Lung (tissue), 12 donors: ENCODE results near the gene TMEM256. TPM values are rescaled to one million over a fixed set of nuclear protein-coding genes. Genes with fewer than 3 reads are reported as not detected.

Experiments
- ATAC-seq: fragments of 200-7000 bp; cut with Tn5 transposase; one replicate; pipeline ENCODE4 v1.9.1; 2020; ENCODE audit warnings: moderate number of reproducible peaks; ENCODE audit not compliant: insufficient read depth, low FRiP score
- DNase-seq, 3 donors: peaks; one replicate each; pipeline ENCODE4 v3.0.0-alpha.2; 2013 to 2017
- H3K27ac ChIP-seq, 2 donors: one replicate each; pipeline ENCODE4 v1.5.1; 2013; ENCODE audit warnings: mild to moderate bottlenecking in 2 of 2, moderate library complexity in 2 of 2, control low read depth in 1 of 2, inconsistent platforms in 1 of 2, low read depth in 1 of 2, low read length in 1 of 2
- H3K27me3 ChIP-seq, 3 donors: one replicate each; pipeline ENCODE4 v1.5.1; 2013; ENCODE audit warnings: low read length in 2 of 3; ENCODE audit not compliant: control insufficient read depth in 3 of 3, insufficient read depth in 3 of 3
- H3K36me3 ChIP-seq, 4 donors: one replicate each; pipeline ENCODE4 v1.5.1; 2013; ENCODE audit warnings: low read length in 4 of 4, mild to moderate bottlenecking in 1 of 4, moderate library complexity in 1 of 4; ENCODE audit not compliant: control insufficient read depth in 4 of 4, insufficient read depth in 4 of 4
- H3K4me1 ChIP-seq, 5 donors: one replicate each; pipeline ENCODE4 v1.5.1; 2013; ENCODE audit warnings: low read length in 5 of 5, mild to moderate bottlenecking in 2 of 5, moderate library complexity in 1 of 5; ENCODE audit not compliant: control insufficient read depth in 5 of 5, insufficient read depth in 5 of 5
- H3K4me3 ChIP-seq: one replicate; pipeline ENCODE4 v1.5.1; 2013; ENCODE audit warnings: mild to moderate bottlenecking, control low read depth, moderate library complexity
- H3K9ac ChIP-seq, 2 donors: one replicate each; pipeline ENCODE4 v1.5.1; 2013; ENCODE audit warnings: low read length in 2 of 2, control low read depth in 1 of 2; ENCODE audit not compliant: insufficient read depth in 1 of 2
- H3K9me3 ChIP-seq, 4 donors: one replicate each; pipeline ENCODE4 v1.5.1; 2013; ENCODE audit warnings: low read length in 3 of 4, mild to moderate bottlenecking in 1 of 4, moderate library complexity in 1 of 4; ENCODE audit not compliant: control insufficient read depth in 4 of 4, insufficient read depth in 3 of 4
- CTCF ChIP-seq: IDR thresholded peaks from 2 replicates; pipeline ENCODE4 v1.5.1; 2012; ENCODE audit warnings: mild to moderate bottlenecking; ENCODE audit errors: control extremely low read depth, extremely low read depth
- WGBS, 2 donors: extraction: QIAGEN DNeasy Blood & Tissue Kit; methylation state at CpG; one replicate each; pipeline ENCODE4 v1.1.7; 2013; 5-methylcytosine and 5-hydroxymethylcytosine counted together
- polyA plus RNA-seq, 2 donors: library from polyadenylated mRNA; stranded (reverse); fragments of 200-250 nt; gene quantifications; one replicate each; pipeline ENCODE4 v1.2.1, GENCODE V29; 2013
- total RNA-seq, 2 donors: library from RNA; depleted of rRNA in 1 of 2; stranded (reverse); fragments of >200 nt in 1 of 2; gene quantifications; one replicate each; pipeline ENCODE4 v1.2.1, GENCODE V29; 2014 to 2021
- donor health status: control.
- donor health status: control.
- donor health status: Bipolar disorder and iron deficiency.
- donor health status: healthy.
- donor health status: DM: yes; HTN: yes; CAD: no.

TMEM256 gene
- total and polyA plus RNA-seq, 4 donors, result 70.2 to 247 (median 75.1) TPM

GRCh38 chr17:7355573-7355972, 48.3 kb downstream of the TMEM256 start:
- 79 to 81% methylated on average over 7 to 8 of the region's 8 CpGs for WGBS, 2 donors
- ATAC-seq (no peak), DNase-seq (no peak)
- Histone ChIP-seq H3K36me3 (no peaks in the 10 kb centered on the region), H3K27me3 (no peaks in the 10 kb centered on the region), H3K27ac (no peak overlapping the region), H3K4me3 (no peak overlapping the region), H3K9me3 (no peaks in the 10 kb centered on the region), H3K4me1 (peaks cover 0 to 27% (median 10%) of the 10 kb centered on the region in 5 donors), H3K9ac (no peak overlapping the region)
- TF ChIP-seq CTCF, result no peak

DNA sequence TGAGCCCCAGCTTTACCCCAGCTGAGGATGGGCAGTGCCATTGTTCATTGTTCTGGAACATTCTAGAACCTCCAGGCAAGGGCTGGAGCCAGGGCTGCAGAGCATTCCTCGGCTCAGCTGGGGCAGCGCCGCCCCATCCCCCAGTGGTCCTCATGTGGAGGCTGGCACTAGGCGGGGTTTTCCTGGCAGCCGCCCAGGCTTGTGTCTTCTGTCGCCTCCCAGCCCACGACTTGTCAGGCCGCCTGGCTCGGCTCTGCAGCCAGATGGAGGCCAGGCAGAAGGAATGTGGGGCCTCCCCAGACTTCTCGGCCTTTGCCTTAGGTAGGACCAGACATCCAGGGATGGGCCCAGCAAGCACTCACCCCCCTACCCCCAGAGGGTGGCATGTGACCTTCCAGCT, 48.8 kb downstream of the TMEM256 start, which contains the start of gene TMEM95:
Gene TMEM95 (plus strand): TSS at position 104 of the 400 bp plus-strand sequence. CDS start 49 bp downstream, at position 153.
- ATAC-seq (no peak), DNase-seq (peak; percentile 71 to 78 (median 72))
- Histone ChIP-seq H3K4me3 (no peak within 1 kb of the TSS), H3K9me3 (no peaks in the 10 kb centered on the region), H3K27me3 (no peaks in the 10 kb centered on the region), H3K9ac (peak within 1 kb of the TSS in 1 of 2 donors; percentile 15), H3K36me3 (no peaks in the 10 kb centered on the region), H3K4me1 (peaks cover 0 to 30% (median 10%) of the 10 kb centered on the region in 5 donors), H3K27ac (no peak within 1 kb of the TSS)
- no peak for TF ChIP-seq CTCF
- 53 to 62% methylated on average over 10 of the region's 10 CpGs for WGBS, 2 donors

GRCh38 chr17:7354262-7354843, 49.5 kb downstream of the TMEM256 start:
- WGBS, 2 donors, result 84 to 91% methylated on average over 9 of the region's 9 CpGs
- H3K9ac ChIP-seq, result peak overlapping the region in 1 of 2 donors; percentile 15
- H3K9me3 ChIP-seq, result no peaks in the 10 kb centered on the region
- H3K36me3 ChIP-seq, result no peaks in the 10 kb centered on the region
- peak in 2 of 3 donors; percentile 38 to 46 for DNase-seq
- H3K4me3 ChIP-seq, result no peak overlapping the region
- H3K4me1 ChIP-seq, result peaks cover 0 to 37% (median 10%) of the 10 kb centered on the region in 5 donors
- no peaks in the 10 kb centered on the region for H3K27me3 ChIP-seq
- H3K27ac ChIP-seq, result no peak overlapping the region
- no peak for ATAC-seq
- TF ChIP-seq CTCF, result no peak

Other genes with a start within 250 kb of the TMEM256 start
Only the 30 nearest of the 39 such genes appear.
- gene DVL2, start 169.6 kb downstream of the TMEM256 start, total RNA-seq, result 10 to 100 TPM; 45.3 to 57.5 TPM
- gene DVL2, start 169.6 kb downstream of the TMEM256 start, polyA plus RNA-seq, result 10 to 100 TPM; 22.2 to 25.1 TPM
- gene PHF23, start 164.6 kb downstream of the TMEM256 start, total RNA-seq, result 10 to 100 TPM; 25.4 to 27.3 TPM
- gene PHF23, start 164.6 kb downstream of the TMEM256 start, polyA plus RNA-seq, result 10 to 100 TPM; 27.2 to 40.5 TPM
- gene GABARAP, start 161.6 kb downstream of the TMEM256 start, total RNA-seq, result 100 to 1,000 TPM; 315 to 496 TPM
- gene GABARAP, start 161.6 kb downstream of the TMEM256 start, polyA plus RNA-seq, result 1,000 to 10,000 TPM in 1 of 2 donors, 100 to 1,000 TPM in 1; 874 to 1,149 TPM
- gene CTDNEP1, start 152.4 kb downstream of the TMEM256 start, total RNA-seq, result 100 to 1,000 TPM in 1 of 2 donors, 10 to 100 TPM in 1; 76.0 to 126 TPM
- 100 to 1,000 TPM in 1 of 2 donors, 10 to 100 TPM in 1; 72.5 to 105 TPM for gene CTDNEP1, start 152.4 kb downstream of the TMEM256 start, polyA plus RNA-seq
- 10 to 100 TPM; 19.8 to 39.3 TPM for gene ELP5, start 151.9 kb downstream of the TMEM256 start, total RNA-seq
- 10 to 100 TPM; 34.0 to 63.2 TPM for gene ELP5, start 151.9 kb downstream of the TMEM256 start, polyA plus RNA-seq
- 100 to 1,000 TPM; 117 to 171 TPM for gene CLDN7, start 141.6 kb downstream of the TMEM256 start, total RNA-seq
- 100 to 1,000 TPM; 119 to 199 TPM for gene CLDN7, start 141.6 kb downstream of the TMEM256 start, polyA plus RNA-seq
- gene SLC2A4, start 122.4 kb downstream of the TMEM256 start, total RNA-seq, result 1 to 10 TPM; 1.2 to 2.0 TPM
- gene SLC2A4, start 122.4 kb downstream of the TMEM256 start, polyA plus RNA-seq, result 1 to 10 TPM; 1.1 to 1.3 TPM
- under 1 TPM; 0.28 to 0.57 TPM for gene YBX2, start 109.5 kb downstream of the TMEM256 start, total RNA-seq
- under 1 TPM; 0.03 to 0.53 TPM for gene YBX2, start 109.5 kb downstream of the TMEM256 start, polyA plus RNA-seq
- 100 to 1,000 TPM; 104 to 516 TPM for gene EIF5A, start 96.5 kb downstream of the TMEM256 start, total RNA-seq
- gene EIF5A, start 96.5 kb downstream of the TMEM256 start, polyA plus RNA-seq, result 100 to 1,000 TPM; 596 to 607 TPM
- gene GPS2, start 88.7 kb downstream of the TMEM256 start, total RNA-seq, result 10 to 100 TPM; 23.8 to 57.0 TPM
- 10 to 100 TPM; 68.6 to 71.6 TPM for gene GPS2, start 88.7 kb downstream of the TMEM256 start, polyA plus RNA-seq
- gene NEURL4, start 74.8 kb downstream of the TMEM256 start, total RNA-seq, result 10 to 100 TPM; 21.7 to 33.9 TPM
- gene NEURL4, start 74.8 kb downstream of the TMEM256 start, polyA plus RNA-seq, result 10 to 100 TPM; 17.3 to 27.0 TPM
- gene ACAP1, start 67.6 kb downstream of the TMEM256 start, total RNA-seq, result 10 to 100 TPM in 1 of 2 donors, 1 to 10 TPM in 1; 9.2 to 27.0 TPM
- gene ACAP1, start 67.6 kb downstream of the TMEM256 start, polyA plus RNA-seq, result 10 to 100 TPM; 17.2 to 39.4 TPM
- 10 to 100 TPM in 1 of 2 donors, 1 to 10 TPM in 1; 5.9 to 14.9 TPM for gene KCTD11, start 51.9 kb downstream of the TMEM256 start, total RNA-seq
- 10 to 100 TPM; 11.1 to 14.1 TPM for gene KCTD11, start 51.9 kb downstream of the TMEM256 start, polyA plus RNA-seq
- gene TMEM95, start 48.9 kb downstream of the TMEM256 start, total RNA-seq, result not detected
- not detected for gene TMEM95, start 48.9 kb downstream of the TMEM256 start, polyA plus RNA-seq
- gene TNK1, start 23.0 kb downstream of the TMEM256 start, total RNA-seq, result 1 to 10 TPM; 5.4 to 8.2 TPM
- gene TNK1, start 23.0 kb downstream of the TMEM256 start, polyA plus RNA-seq, result 1 to 10 TPM; 3.7 to 6.0 TPM
- gene PLSCR3, start 9.6 kb downstream of the TMEM256 start, total RNA-seq, result 10 to 100 TPM; 32.4 to 43.0 TPM
- 10 to 100 TPM; 19.2 to 36.0 TPM for gene PLSCR3, start 9.6 kb downstream of the TMEM256 start, polyA plus RNA-seq
- 10 to 100 TPM; 11.2 to 15.2 TPM for gene NLGN2, start 3.7 kb upstream of the TMEM256 start, total RNA-seq
- gene NLGN2, start 3.7 kb upstream of the TMEM256 start, polyA plus RNA-seq, result 1 to 10 TPM; 5.0 to 5.1 TPM
- not detected for gene SPEM1, start 16.2 kb upstream of the TMEM256 start, total RNA-seq
- not detected for gene SPEM1, start 16.2 kb upstream of the TMEM256 start, polyA plus RNA-seq
- gene SPEM2, start 21.5 kb upstream of the TMEM256 start, total RNA-seq, result not detected
- not detected for gene SPEM2, start 21.5 kb upstream of the TMEM256 start, polyA plus RNA-seq
- not detected for gene SPEM3, start 24.8 kb upstream of the TMEM256 start, total RNA-seq
- gene SPEM3, start 24.8 kb upstream of the TMEM256 start, polyA plus RNA-seq, result not detected
- gene TMEM102, start 31.3 kb upstream of the TMEM256 start, total RNA-seq, result 1 to 10 TPM; 4.8 to 9.0 TPM
- gene TMEM102, start 31.3 kb upstream of the TMEM256 start, polyA plus RNA-seq, result 1 to 10 TPM; 5.5 to 8.4 TPM
- gene FGF11, start 35.4 kb upstream of the TMEM256 start, total RNA-seq, result 1 to 10 TPM in 1 of 2 donors, under 1 TPM in 1; 0.52 to 3.5 TPM
- under 1 TPM; 0.47 to 0.79 TPM for gene FGF11, start 35.4 kb upstream of the TMEM256 start, polyA plus RNA-seq
- 10 to 100 TPM; 10.5 to 10.7 TPM for gene CHRNB1, start 41.0 kb upstream of the TMEM256 start, total RNA-seq
- gene CHRNB1, start 41.0 kb upstream of the TMEM256 start, polyA plus RNA-seq, result 10 to 100 TPM in 1 of 2 donors, 1 to 10 TPM in 1; 7.0 to 11.9 TPM
- gene ZBTB4, start 75.5 kb upstream of the TMEM256 start, total RNA-seq, result 10 to 100 TPM; 40.4 to 56.4 TPM
- gene ZBTB4, start 75.5 kb upstream of the TMEM256 start, polyA plus RNA-seq, result 10 to 100 TPM; 20.1 to 26.5 TPM
- not detected for gene SLC35G6, start 77.3 kb upstream of the TMEM256 start, total RNA-seq
- gene SLC35G6, start 77.3 kb upstream of the TMEM256 start, polyA plus RNA-seq, result not detected
- gene POLR2A, start 80.3 kb upstream of the TMEM256 start, total RNA-seq, result 100 to 1,000 TPM; 113 to 129 TPM
- 10 to 100 TPM; 37.8 to 40.9 TPM for gene POLR2A, start 80.3 kb upstream of the TMEM256 start, polyA plus RNA-seq
- gene TNFSF12, start 145.0 kb upstream of the TMEM256 start, total RNA-seq, result 10 to 100 TPM; 15.1 to 46.5 TPM
- 10 to 100 TPM; 35.4 to 72.2 TPM for gene TNFSF12, start 145.0 kb upstream of the TMEM256 start, polyA plus RNA-seq
- 100 to 1,000 TPM in 1 of 2 donors, 10 to 100 TPM in 1; 48.7 to 140 TPM for gene TNFSF13, start 154.7 kb upstream of the TMEM256 start, total RNA-seq
- 100 to 1,000 TPM in 1 of 2 donors, 10 to 100 TPM in 1; 86.0 to 101 TPM for gene TNFSF13, start 154.7 kb upstream of the TMEM256 start, polyA plus RNA-seq
- 10 to 100 TPM; 34.0 to 48.3 TPM for gene SENP3, start 157.8 kb upstream of the TMEM256 start, total RNA-seq
- gene SENP3, start 157.8 kb upstream of the TMEM256 start, polyA plus RNA-seq, result 10 to 100 TPM; 48.9 to 54.4 TPM
- 100 to 1,000 TPM in 1 of 2 donors, 10 to 100 TPM in 1; 33.3 to 358 TPM for gene CD68, start 175.5 kb upstream of the TMEM256 start, total RNA-seq
- 100 to 1,000 TPM; 431 to 595 TPM for gene CD68, start 175.5 kb upstream of the TMEM256 start, polyA plus RNA-seq